Prostate gland (tissue), 2 donors: Measurements from ENCODE around the gene BIRC7.
"Not testable (repeated sequence)": the region's sequence is repeated elsewhere in the genome, so short reads cannot be mapped to it uniquely, and the experiment has no call there.

Experiments
- CTCF ChIP-seq, 4 experiments: fragments of 200-600 bp in 2 of 4; fragments of 450-650 bp in 2 of 4; sonication (generic) in 2 of 4; IDR thresholded peaks; 1 replicate in 3 of 4; 2 replicates in 1 of 4; pipeline ENCODE4 v1.5.1; 2016 to 2019; ENCODE audit warnings: antibody characterized with exemption in 4 of 4, mild to moderate bottlenecking in 2 of 4, moderate library complexity in 2 of 4
- POLR2AphosphoS5 ChIP-seq: sonication (generic); formaldehyde crosslinking; IDR thresholded peaks from one replicate; pipeline ENCODE4 v1.6.1; 2017; ENCODE audit warnings: antibody characterized with exemption

GRCh38 chr20:63221400-63222053, 14.2 kb upstream of the BIRC7 start:
- not testable (repeated sequence) for TF ChIP-seq POLR2AphosphoS5; CTCF (IDR thresholded peaks at IDR 0.05)
